IPS-NIHi7 (cell line): Measurements from ENCODE around the gene PAIP1.
"Not testable (repeated sequence)": the region's sequence is repeated elsewhere in the genome, so short reads cannot be mapped to it uniquely, and the experiment has no call there.

Experiments
- DNase-seq: peaks from one replicate; pipeline ENCODE4 v3.0.0; 2012; ENCODE audit warnings: mixed read lengths; ENCODE audit errors: extremely low spot score

PAIP1 gene

GRCh38 chr5:43556857-43557542 is at the start of gene PAIP1:
Gene PAIP1, minus strand, starts transcription at chr5:43557077. Its CDS starts 231 bp downstream, at chr5:43556846.
- peak; percentile 86 for DNase-seq

- DNase-seq = no peak
Measured at GRCh38 chr5:43606351-43606750, 49.5 kb upstream of the PAIP1 start.

GRCh38 chr5:43604699-43605098 is 47.8 kb upstream of the PAIP1 start:
- no peak for DNase-seq

- peak; percentile 34 for DNase-seq
Measured at GRCh38 chr5:43603344-43604217, 46.7 kb upstream of the PAIP1 start.

GRCh38 chr5:43602461-43603343 is 45.8 kb upstream of the PAIP1 start, which contains the start of gene NNT:
Gene NNT, plus strand, starts transcription at chr5:43603180. Its CDS starts 6,016 bp downstream, at chr5:43609196.
- peak; percentile 81 for DNase-seq

GRCh38 chr5:43601454-43602260 is 44.8 kb upstream of the PAIP1 start:
- no peak for DNase-seq

- not testable (repeated sequence) for DNase-seq
Measured at GRCh38 chr5:43598927-43599326, 42.0 kb upstream of the PAIP1 start.

- DNase-seq = no peak
Measured at GRCh38 chr5:43592363-43592762, 35.5 kb upstream of the PAIP1 start.

GRCh38 chr5:43590700-43591099 is 33.8 kb upstream of the PAIP1 start:
- DNase-seq = no peak

GRCh38 chr5:43589310-43589709 is 32.4 kb upstream of the PAIP1 start:
- DNase-seq = no peak

- no peak for DNase-seq
Measured at GRCh38 chr5:43588842-43589241, 32.0 kb upstream of the PAIP1 start.

- DNase-seq = no peak
Measured at GRCh38 chr5:43584166-43584699, 27.4 kb upstream of the PAIP1 start.

- DNase-seq = no peak
Measured at GRCh38 chr5:43583724-43584123, 26.8 kb upstream of the PAIP1 start.

GRCh38 chr5:43582082-43583005 is 25.5 kb upstream of the PAIP1 start:
- DNase-seq = no peak

- no peak for DNase-seq
Measured at GRCh38 chr5:43581398-43581797, 24.5 kb upstream of the PAIP1 start.

- not testable (repeated sequence) for DNase-seq
Measured at GRCh38 chr5:43580402-43581210, 23.7 kb upstream of the PAIP1 start.

GRCh38 chr5:43573058-43573457 is 16.2 kb upstream of the PAIP1 start:
- DNase-seq = no peak

- DNase-seq = no peak
Measured at GRCh38 chr5:43572357-43572756, 15.5 kb upstream of the PAIP1 start.

- DNase-seq = no peak
Measured at GRCh38 chr5:43571237-43571636, 14.4 kb upstream of the PAIP1 start.
